GM23338 (cell line): Measurements from ENCODE around the gene HSPH1. TPM values are rescaled to one million over a fixed set of nuclear protein-coding genes. Genes with fewer than 3 reads are reported as not detected.

Experiments used
- ATAC-seq: fragments of 200-7000 bp; cut with Tn5 transposase; 3 replicates; pipeline ENCODE4 v1.9.1; 2020
- DNase-seq: peaks from one replicate; pipeline ENCODE4 v3.0.0-alpha.2; 2015; ENCODE audit warnings: low spot score
- H2AFZ ChIP-seq: fragments of 200-600 bp; sonication (generic); 2 replicates; pipeline ENCODE4 v1.8.0; 2016; ENCODE audit warnings: antibody characterized with exemption, mild to moderate bottlenecking, moderate library complexity
- H3F3A ChIP-seq: fragments of 200-600 bp; sonication (generic); replicated peaks from 2 replicates; pipeline ENCODE4 v1.8.0; 2017; ENCODE audit warnings: antibody characterized with exemption, mixed run types, low read depth
- H3K27ac ChIP-seq: fragments of 200-600 bp; sonication (generic); 2 replicates; pipeline ENCODE4 v1.6.1; 2016; ENCODE audit warnings: low read depth
- H3K27me3 ChIP-seq: fragments of 200-600 bp; sonication (generic); 2 replicates; pipeline ENCODE4 v1.8.0; 2016; ENCODE audit warnings: mild to moderate bottlenecking, mixed run types, moderate library complexity; ENCODE audit not compliant: insufficient read depth
- H3K36me3 ChIP-seq: fragments of 200-600 bp; sonication (generic); 2 replicates; pipeline ENCODE4 v1.8.0; 2016; ENCODE audit warnings: mild to moderate bottlenecking; ENCODE audit not compliant: insufficient read depth
- H3K4me1 ChIP-seq: fragments of 200-600 bp; sonication (generic); 2 replicates; pipeline ENCODE4 v1.8.0; 2016; ENCODE audit warnings: mild to moderate bottlenecking, moderate library complexity; ENCODE audit not compliant: insufficient read depth
- H3K4me2 ChIP-seq: fragments of 200-600 bp; sonication (generic); 2 replicates; pipeline ENCODE4 v1.7.1; 2017; ENCODE audit warnings: mixed run types
- H3K4me3 ChIP-seq: fragments of 200-600 bp; sonication (generic); 2 replicates; pipeline ENCODE4 v1.6.1; 2016; ENCODE audit warnings: mixed run types
- H3K79me2 ChIP-seq: fragments of 200-600 bp; sonication (generic); replicated peaks from 2 replicates; pipeline ENCODE4 v1.8.0; 2017; ENCODE audit warnings: mild to moderate bottlenecking; ENCODE audit not compliant: insufficient read depth
- H3K9me2 ChIP-seq: fragments of 200-600 bp; sonication (generic); 2 replicates; pipeline ENCODE4 v1.8.0; 2017; ENCODE audit not compliant: insufficient read depth
- H4K20me1 ChIP-seq: fragments of 200-600 bp; sonication (generic); replicated peaks from 2 replicates; pipeline ENCODE4 v1.8.0; 2017; ENCODE audit warnings: mild to moderate bottlenecking; ENCODE audit not compliant: insufficient read depth
- H3K27ac Mint-ChIP-seq: 2 replicates; pipeline ENCODE4 v1.8.0; 2020; ENCODE audit warnings: inconsistent platforms, mild to moderate bottlenecking, moderate library complexity, mixed read lengths
- H3K27me3 Mint-ChIP-seq: 3 replicates; pipeline ENCODE4 v1.8.0; 2022; ENCODE audit warnings: low read depth, mild to moderate bottlenecking, moderate library complexity, mixed read lengths, inconsistent platforms; ENCODE audit not compliant: insufficient read depth, poor library complexity
- H3K36me3 Mint-ChIP-seq: 3 replicates; pipeline ENCODE4 v1.8.0; 2021; ENCODE audit warnings: low read depth, mild to moderate bottlenecking, inconsistent platforms, moderate library complexity, mixed read lengths
- H3K4me1 Mint-ChIP-seq: 3 replicates; pipeline ENCODE4 v1.8.0; 2020; ENCODE audit warnings: mild to moderate bottlenecking, inconsistent platforms, mixed read lengths
- H3K4me3 Mint-ChIP-seq: 3 replicates; pipeline ENCODE4 v1.8.0; 2021; ENCODE audit warnings: moderate library complexity, mild to moderate bottlenecking, inconsistent platforms, mixed read lengths
- H3K9me3 Mint-ChIP-seq: 3 replicates; pipeline ENCODE4 v1.8.0; 2020; ENCODE audit warnings: moderate library complexity, mild to moderate bottlenecking, inconsistent platforms, mixed read lengths
- CTCF ChIP-seq, 2 experiments: fragments of 200-600 bp in 1 of 2; sonication (generic) in 1 of 2; conservative IDR thresholded peaks; 2 replicates each; pipeline versions ENCODE4 v1.5.1 to v1.6.1; 2016 to 2017; ENCODE audit warnings: antibody characterized with exemption in 2 of 2, low read depth in 2 of 2, mild to moderate bottlenecking in 2 of 2, moderate library complexity in 1 of 2
- ETS1 ChIP-seq: IDR thresholded peaks from 2 replicates; pipeline ENCODE4 v1.6.1; 2016; ENCODE audit warnings: antibody characterized with exemption
- EZH2phosphoT487 ChIP-seq: fragments of 200-600 bp; sonication (generic); IDR thresholded peaks from one replicate; pipeline ENCODE4 v1.8.1; 2018; ENCODE audit warnings: antibody characterized with exemption; ENCODE audit not compliant: unreplicated experiment
- JUNB ChIP-seq: IDR thresholded peaks from one replicate; pipeline ENCODE4 v1.6.1; 2016; ENCODE audit warnings: antibody characterized with exemption; ENCODE audit not compliant: unreplicated experiment
- NANOG ChIP-seq: IDR thresholded peaks from 2 replicates; pipeline ENCODE4 v1.6.1; 2016; ENCODE audit warnings: antibody characterized with exemption, borderline replicate concordance
- REST ChIP-seq: IDR thresholded peaks from one replicate; pipeline ENCODE4 v1.6.1; 2018; ENCODE audit warnings: antibody characterized with exemption; ENCODE audit not compliant: unreplicated experiment
- STAT1 ChIP-seq: IDR thresholded peaks from one replicate; pipeline ENCODE4 v1.6.1; 2016; ENCODE audit warnings: antibody characterized with exemption; ENCODE audit not compliant: unreplicated experiment
- ZNF114 ChIP-seq: fragments of 250-450 bp; sonication (Bioruptor Pico); IDR thresholded peaks from 2 replicates; pipeline ENCODE4 v1.5.0; 2020; ENCODE audit warnings: mild to moderate bottlenecking, moderate library complexity
- ZNF331 ChIP-seq: fragments of 250-450 bp; sonication (Bioruptor Pico); IDR thresholded peaks from 2 replicates; pipeline ENCODE4 v1.5.0; 2020; ENCODE audit warnings: low read depth, mild to moderate bottlenecking, moderate library complexity
- polyA plus RNA-seq: library from polyadenylated mRNA; unstranded; fragments of >200 nt; fragmentation: Nextera tagmentation; extraction: Ambion mirVana; gene quantifications from 2 replicates; pipeline ENCODE4 v1.2.1, GENCODE V29; 2016
- total RNA-seq: library from RNA; depleted of rRNA; stranded (reverse); fragments of >200 nt; shearing (Covaris generic); gene quantifications from 2 replicates; pipeline ENCODE4 v1.2.3, GENCODE V29; 2014

HSPH1 gene
- total and polyA plus RNA-seq, 2 experiments from 2014 or later: 112 to 147 TPM

- no peak for TF ChIP-seq REST
- no peak for TF ChIP-seq ZNF331
- no peak for TF ChIP-seq STAT1
- no peak for TF ChIP-seq ETS1
- no peak for TF ChIP-seq NANOG
- TF ChIP-seq JUNB: no peak
Observed at GRCh38 chr13:31107109-31107508, 54.6 kb downstream of the HSPH1 start (continued).

GRCh38 chr13:31105856-31106255 is 55.8 kb downstream of the HSPH1 start:
- Histone ChIP-seq H4K20me1 (no peaks in the 10 kb centered on the region), H3K4me1 (no peaks in the 10 kb centered on the region; the same call in 1 of the 2 replicates), H3F3A (no peaks in the 10 kb centered on the region), H3K79me2 (no peaks in the 10 kb centered on the region), H3K4me2 (no peak overlapping the region), H3K27ac (no peak overlapping the region), H2AFZ (no peak overlapping the region), H3K27me3 (no peaks in the 10 kb centered on the region), H3K36me3 (no peaks in the 10 kb centered on the region), H3K9me2 (no peaks in the 10 kb centered on the region; the same call in 1 of the 2 replicates), H3K4me3 (no peak overlapping the region)
- Mint-ChIP-seq H3K4me3 (no peak overlapping the region), H3K36me3 (no peaks in the 10 kb centered on the region), H3K27ac (no peak overlapping the region), H3K27me3 (peaks cover 12% of the 10 kb centered on the region), H3K4me1 (peaks cover 6% of the 10 kb centered on the region; the same call in 1 of the 3 replicates), H3K9me3 (no peaks in the 10 kb centered on the region)
- ATAC-seq: no peak
- no peak for TF ChIP-seq EZH2phosphoT487
- TF ChIP-seq NANOG: no peak
- no peak for DNase-seq

- Histone ChIP-seq H3K36me3 (no peaks in the 10 kb centered on the region), H3K4me3 (no peak overlapping the region), H3K9me2 (no peaks in the 10 kb centered on the region; the same call in 1 of the 2 replicates), H3K27me3 (no peaks in the 10 kb centered on the region), H3K27ac (no peak overlapping the region), H3K79me2 (no peaks in the 10 kb centered on the region), H3K4me2 (no peak overlapping the region), H3F3A (no peaks in the 10 kb centered on the region), H2AFZ (no peak overlapping the region), H3K4me1 (no peaks in the 10 kb centered on the region; the same call in 1 of the 2 replicates), H4K20me1 (no peaks in the 10 kb centered on the region)
- no peak overlapping the region for H3K27ac Mint-ChIP-seq
- TF ChIP-seq ZNF114 (CRISPR knock-in tag): no peak
- TF ChIP-seq CTCF (conservative IDR thresholded peaks at IDR 0.05; ENCODE audit: low read depth in 2 of 2): peak; percentile 15 to 32; a peak in 3 of 4 replicates
- no peaks in the 10 kb centered on the region for H3K9me3 Mint-ChIP-seq
- DNase-seq: peak; percentile 31
- no peak overlapping the region for H3K4me3 Mint-ChIP-seq
- H3K36me3 Mint-ChIP-seq: no peaks in the 10 kb centered on the region
- peak; percentile 45 for ATAC-seq
- peaks cover 12% of the 10 kb centered on the region for H3K27me3 Mint-ChIP-seq
- H3K4me1 Mint-ChIP-seq: peaks cover 6% of the 10 kb centered on the region; the same call in 1 of the 3 replicates
Observed at GRCh38 chr13:31105020-31105795, 56.5 kb downstream of the HSPH1 start.
